Effector memory CD8-positive, alpha-beta T cell (primary cell): ENCODE measurements around the gene PLA2G1B.

Source experiments
- ATAC-seq: fragments of 150-1000 bp; cut with Tn5 transposase; replicated peaks from 2 replicates; pipeline ENCODE4 v1.10.0; 2021; ENCODE audit warnings: mild to moderate bottlenecking, moderate library complexity
- DNase-seq, 3 experiments: peaks; one replicate each; pipeline ENCODE4 v3.0.0; 2021
- H3K27ac Mint-ChIP-seq, 2 donors: one replicate each; pipeline ENCODE4 v1.8.0; 2022; ENCODE audit warnings: mild to moderate bottlenecking in 2 of 2, mixed read lengths in 2 of 2, moderate library complexity in 2 of 2
- H3K27me3 Mint-ChIP-seq, 2 donors: one replicate each; pipeline ENCODE4 v1.8.0; 2022; ENCODE audit warnings: mixed read lengths in 2 of 2
- H3K36me3 Mint-ChIP-seq: one replicate; pipeline ENCODE4 v1.8.0; 2022; ENCODE audit warnings: mild to moderate bottlenecking, moderate library complexity, mixed read lengths; ENCODE audit not compliant: insufficient read depth
- H3K4me1 Mint-ChIP-seq, 2 donors: one replicate each; pipeline ENCODE4 v1.8.0; 2022; ENCODE audit warnings: low read depth in 2 of 2, mixed read lengths in 2 of 2
- H3K4me3 Mint-ChIP-seq, 2 donors: one replicate each; pipeline ENCODE4 v1.8.0; 2022; ENCODE audit warnings: mild to moderate bottlenecking in 2 of 2, mixed read lengths in 2 of 2, moderate library complexity in 2 of 2
- H3K9me3 Mint-ChIP-seq, 2 donors: one replicate each; pipeline ENCODE4 v1.8.0; 2022; ENCODE audit warnings: mixed read lengths in 2 of 2

Gene PLA2G1B

DNA sequence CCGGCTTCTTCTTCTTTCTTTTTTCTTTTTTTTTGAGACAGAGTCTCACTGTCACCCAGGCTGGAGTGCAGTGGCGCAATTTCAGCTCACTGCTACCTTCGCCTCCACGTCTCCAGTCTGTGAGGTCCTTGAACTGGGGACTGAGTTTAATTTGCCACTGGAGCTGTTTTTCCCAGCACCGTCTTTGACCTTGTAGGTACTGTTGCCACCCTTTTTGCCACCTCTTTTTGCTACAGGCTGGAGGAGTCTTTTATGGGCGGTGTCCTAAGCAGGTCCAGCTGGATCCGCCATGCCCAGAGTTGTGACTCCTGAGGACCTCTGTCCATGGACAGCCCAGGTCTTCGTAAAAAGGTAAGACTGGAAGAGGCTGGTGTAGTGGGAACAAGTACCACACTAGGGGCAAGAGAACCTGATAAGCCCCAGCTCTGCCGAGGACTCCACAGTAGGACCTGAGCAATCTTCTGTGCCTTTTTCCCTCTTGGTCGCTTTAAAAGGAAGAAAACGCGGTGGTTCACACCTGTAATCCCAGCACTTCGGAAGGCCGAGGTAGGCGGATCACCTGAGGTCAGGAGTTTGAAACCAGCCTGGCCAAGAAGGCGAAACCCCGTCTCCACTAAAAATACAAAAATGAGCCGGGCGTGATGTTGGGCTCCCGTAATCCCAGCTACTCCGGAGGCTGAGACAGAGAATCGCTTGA, 36.8 kb downstream of the PLA2G1B start:
- Mint-ChIP-seq H3K27ac (no peak overlapping the region), H3K4me1 (peaks cover 0 to 5% of the 10 kb centered on the region in 2 donors), H3K27me3 (no peaks in the 10 kb centered on the region), H3K4me3 (no peak overlapping the region), H3K9me3 (no peaks in the 10 kb centered on the region), H3K36me3 (peaks cover 4% of the 10 kb centered on the region)
- ATAC-seq (no peak), DNase-seq (peak in 2 of 3 experiments; percentile 15 to 28)

DNA sequence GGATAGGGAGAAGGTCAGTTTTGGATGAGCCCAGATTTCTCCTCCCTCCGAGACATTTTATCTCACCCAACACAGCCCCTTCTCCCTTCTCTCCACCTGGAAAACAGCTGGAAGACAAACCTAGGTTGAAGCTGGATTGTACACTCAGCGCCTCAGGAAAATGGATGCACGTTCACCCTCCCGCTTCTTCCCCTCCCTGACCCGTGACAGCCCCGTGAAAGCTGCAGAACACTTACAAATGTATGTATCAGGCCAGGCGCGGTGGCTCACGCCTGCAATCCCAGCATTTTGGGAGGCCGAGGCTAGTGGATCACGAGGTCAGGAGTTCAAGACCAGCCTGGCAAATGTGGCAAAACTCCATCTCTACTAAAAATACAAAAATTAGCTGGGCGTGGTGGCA, 40.1 kb downstream of the PLA2G1B start:
- peaks cover 4% of the 10 kb centered on the region for H3K36me3 Mint-ChIP-seq
- DNase-seq (no peak), ATAC-seq (no peak)
- H3K27ac Mint-ChIP-seq, result no peak overlapping the region
- no peak overlapping the region for H3K4me3 Mint-ChIP-seq
- H3K4me1 Mint-ChIP-seq, result peaks cover 0 to 5% of the 10 kb centered on the region in 2 donors
- no peaks in the 10 kb centered on the region for H3K27me3 Mint-ChIP-seq
- H3K9me3 Mint-ChIP-seq, result no peaks in the 10 kb centered on the region

DNA sequence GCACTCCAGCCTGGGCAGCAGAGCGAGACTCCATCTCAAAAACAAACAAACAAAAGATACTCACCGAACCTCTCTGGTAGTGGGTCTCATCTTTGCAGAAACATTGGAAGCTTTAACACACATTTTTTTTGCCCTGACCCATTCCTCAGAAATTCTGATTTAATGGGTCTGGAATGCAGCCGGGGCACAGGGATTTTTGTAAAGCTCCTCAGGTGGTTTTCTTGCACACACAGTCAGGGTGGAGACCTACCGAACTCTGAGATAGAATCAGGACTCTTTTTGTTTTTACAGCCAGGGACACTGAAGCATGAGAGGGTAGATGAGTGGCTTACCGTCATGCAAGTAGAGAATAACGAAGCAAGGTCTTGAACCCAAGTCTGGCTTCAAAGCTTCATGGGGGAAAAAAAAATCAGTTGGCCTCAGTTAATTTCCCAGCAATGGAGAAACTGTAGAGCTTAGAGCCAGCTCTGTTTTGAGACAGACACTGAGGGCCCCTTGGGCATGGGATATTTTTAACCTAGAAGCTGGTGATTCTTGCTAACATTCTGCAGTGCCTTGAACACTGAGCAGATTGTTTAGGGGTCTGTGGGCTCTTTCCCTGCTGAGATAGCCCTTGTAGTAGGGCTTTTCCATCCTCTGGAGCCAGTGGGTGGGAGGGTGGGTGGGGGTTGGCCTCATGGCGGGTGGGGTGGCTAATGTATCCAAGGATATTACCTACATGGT, 40.6 kb downstream of the PLA2G1B start:
- DNase-seq (no peak), ATAC-seq (no peak)
- Mint-ChIP-seq H3K9me3 (no peaks in the 10 kb centered on the region), H3K4me1 (peaks cover 0 to 5% of the 10 kb centered on the region in 2 donors), H3K27me3 (no peaks in the 10 kb centered on the region), H3K27ac (no peak overlapping the region), H3K36me3 (peaks cover 4% of the 10 kb centered on the region), H3K4me3 (no peak overlapping the region)

DNA sequence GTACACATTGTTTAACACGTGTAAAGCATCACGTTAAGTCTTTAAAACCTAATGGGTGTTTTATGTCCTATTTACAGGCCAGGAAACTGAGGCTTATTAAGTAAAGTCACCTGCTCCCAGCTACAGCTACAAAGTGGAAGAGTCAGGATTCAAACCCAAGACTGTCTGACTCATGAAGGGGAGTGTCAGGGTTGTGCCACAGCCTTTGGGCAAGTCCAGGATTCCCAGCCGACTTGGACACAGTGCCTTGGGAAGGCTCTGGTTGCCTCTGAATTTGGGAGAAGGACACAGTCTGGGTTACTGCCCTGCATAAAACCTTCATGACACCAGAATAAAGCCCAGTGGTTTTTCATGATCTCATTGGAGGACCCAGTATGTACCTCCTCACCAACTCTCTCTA, 43.2 kb downstream of the PLA2G1B start:
- DNase-seq (no peak), ATAC-seq (no peak)
- peaks cover 3% of the 10 kb centered on the region for H3K36me3 Mint-ChIP-seq
- no peak overlapping the region for H3K27ac Mint-ChIP-seq
- no peaks in the 10 kb centered on the region for H3K4me1 Mint-ChIP-seq
- H3K9me3 Mint-ChIP-seq, result no peaks in the 10 kb centered on the region
- no peak overlapping the region for H3K4me3 Mint-ChIP-seq
- no peaks in the 10 kb centered on the region for H3K27me3 Mint-ChIP-seq

DNA sequence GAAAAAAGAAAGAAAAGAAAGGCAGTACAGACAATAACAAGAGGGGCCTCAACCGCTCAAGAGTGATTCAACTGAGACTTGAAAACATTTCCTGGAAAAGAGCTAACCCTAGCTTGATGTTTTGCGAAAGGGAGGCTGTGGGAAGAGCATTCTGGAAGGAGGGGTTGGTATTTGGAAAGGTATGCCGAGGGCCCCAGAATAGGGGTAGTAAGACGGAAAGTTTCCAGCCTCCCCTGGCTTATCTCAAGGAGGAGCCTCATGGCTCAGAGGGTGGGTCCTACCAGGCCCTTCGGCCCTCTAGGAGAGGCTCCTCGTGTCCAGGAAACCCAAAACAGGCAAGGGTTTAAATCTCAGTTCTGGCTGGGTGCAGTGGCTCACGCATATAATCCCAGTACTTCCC, 44.3 kb downstream of the PLA2G1B start:
- no peaks in the 10 kb centered on the region for H3K9me3 Mint-ChIP-seq
- no peaks in the 10 kb centered on the region for H3K4me1 Mint-ChIP-seq
- H3K36me3 Mint-ChIP-seq, result no peaks in the 10 kb centered on the region
- no peaks in the 10 kb centered on the region for H3K27me3 Mint-ChIP-seq
- no peak overlapping the region for H3K4me3 Mint-ChIP-seq
- no peak for ATAC-seq
- no peak for DNase-seq
- H3K27ac Mint-ChIP-seq, result no peak overlapping the region

DNA sequence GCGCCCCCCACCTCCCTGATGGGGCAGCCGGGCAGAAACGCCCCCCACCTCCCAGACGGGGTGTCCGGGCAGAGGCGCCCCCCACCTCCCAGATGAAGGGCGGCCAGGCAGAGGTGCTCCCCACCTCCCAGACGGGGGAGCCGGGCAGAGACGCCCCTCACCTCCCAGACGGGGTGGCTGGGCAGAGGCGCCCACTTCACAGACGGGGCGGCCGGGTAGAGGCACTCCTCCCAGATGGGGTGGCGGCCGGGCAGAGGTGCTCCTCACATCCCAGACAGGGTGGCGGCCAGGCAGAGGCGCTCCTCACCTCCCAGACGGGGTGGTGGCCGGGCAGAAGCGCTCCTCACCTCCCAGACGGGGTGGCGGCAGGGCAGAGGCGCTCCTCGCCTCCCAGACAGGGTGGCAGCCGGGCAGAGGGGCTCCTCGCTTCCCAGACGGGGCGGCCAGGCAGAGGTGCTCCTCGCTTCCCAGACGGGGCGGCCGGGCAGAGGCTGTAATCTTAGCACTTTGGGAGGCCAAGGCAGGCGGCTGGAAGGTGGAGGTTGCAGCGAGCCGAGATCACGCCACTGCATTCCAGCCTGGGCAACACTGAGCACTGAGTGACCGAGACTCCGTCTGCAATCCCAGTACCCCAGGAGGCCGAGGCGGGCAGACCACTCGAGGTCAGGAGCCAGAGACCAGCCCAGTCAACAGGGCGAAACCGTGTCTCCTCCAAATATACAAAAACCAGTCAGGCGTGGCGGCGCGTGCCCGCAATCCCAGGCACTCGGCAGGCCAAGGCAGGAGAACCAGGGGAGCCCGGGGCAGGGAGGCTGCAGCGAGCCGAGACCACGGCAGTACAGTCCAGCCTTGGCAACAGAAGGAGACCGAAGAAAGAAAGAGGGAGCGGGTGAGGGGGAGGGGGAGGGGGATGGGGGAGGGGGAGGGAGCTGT, 49.2 kb downstream of the PLA2G1B start:
- Mint-ChIP-seq H3K36me3 (no peaks in the 10 kb centered on the region), H3K4me1 (no peaks in the 10 kb centered on the region), H3K9me3 (no peaks in the 10 kb centered on the region), H3K27me3 (no peaks in the 10 kb centered on the region), H3K4me3 (no peak overlapping the region), H3K27ac (no peak overlapping the region)
- ATAC-seq, result no peak
- DNase-seq, result no peak

DNA sequence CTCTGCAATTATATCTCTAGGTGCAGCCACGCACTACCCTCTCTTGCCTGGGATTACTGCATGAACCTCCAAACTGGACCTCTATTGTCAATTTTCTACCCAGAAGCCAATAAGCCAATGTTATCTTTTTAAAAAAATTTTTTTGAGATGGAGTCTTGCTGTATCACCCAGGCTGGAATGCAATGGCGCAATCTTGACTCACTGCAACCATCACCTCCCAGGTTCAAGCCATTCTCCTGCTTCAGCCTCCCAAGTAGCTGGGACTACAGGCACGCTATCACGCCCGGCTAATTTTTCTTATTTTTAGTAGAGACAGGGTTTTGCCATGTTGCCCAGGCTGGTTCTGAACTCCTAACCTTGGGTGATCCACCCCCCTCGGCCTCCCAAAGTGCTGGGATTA, 50.8 kb downstream of the PLA2G1B start:
- H3K36me3 Mint-ChIP-seq, result no peaks in the 10 kb centered on the region
- no peak overlapping the region for H3K27ac Mint-ChIP-seq
- no peaks in the 10 kb centered on the region for H3K27me3 Mint-ChIP-seq
- no peaks in the 10 kb centered on the region for H3K4me1 Mint-ChIP-seq
- no peaks in the 10 kb centered on the region for H3K9me3 Mint-ChIP-seq
- no peak overlapping the region for H3K4me3 Mint-ChIP-seq
- DNase-seq, result no peak
- no peak for ATAC-seq
